DMS153 treated with DMSO at 0.1 percent for 48 hours (cell line): ENCODE data around the gene CCZ1B.
"Not testable (repeated sequence)": the region's sequence is repeated elsewhere in the genome, so short reads cannot be mapped to it uniquely, and the experiment has no call there.

ENCODE experiments used
- DNase-seq: peaks from one replicate; lab custom pipeline; 2025; ENCODE audit not compliant: unreplicated experiment; lab: John Stamatoyannopoulos, UW

Gene CCZ1B

GRCh38 chr7:6826151-6826550 is at the start of gene CCZ1B:
Gene CCZ1B (minus strand): TSS chr7:6826275. CDS start chr7:6826197, 78 bp downstream.
- peak; percentile 72 for DNase-seq

GRCh38 chr7:6875022-6875421 is 48.9 kb upstream of the CCZ1B start:
- not testable (repeated sequence) for DNase-seq

DNA sequence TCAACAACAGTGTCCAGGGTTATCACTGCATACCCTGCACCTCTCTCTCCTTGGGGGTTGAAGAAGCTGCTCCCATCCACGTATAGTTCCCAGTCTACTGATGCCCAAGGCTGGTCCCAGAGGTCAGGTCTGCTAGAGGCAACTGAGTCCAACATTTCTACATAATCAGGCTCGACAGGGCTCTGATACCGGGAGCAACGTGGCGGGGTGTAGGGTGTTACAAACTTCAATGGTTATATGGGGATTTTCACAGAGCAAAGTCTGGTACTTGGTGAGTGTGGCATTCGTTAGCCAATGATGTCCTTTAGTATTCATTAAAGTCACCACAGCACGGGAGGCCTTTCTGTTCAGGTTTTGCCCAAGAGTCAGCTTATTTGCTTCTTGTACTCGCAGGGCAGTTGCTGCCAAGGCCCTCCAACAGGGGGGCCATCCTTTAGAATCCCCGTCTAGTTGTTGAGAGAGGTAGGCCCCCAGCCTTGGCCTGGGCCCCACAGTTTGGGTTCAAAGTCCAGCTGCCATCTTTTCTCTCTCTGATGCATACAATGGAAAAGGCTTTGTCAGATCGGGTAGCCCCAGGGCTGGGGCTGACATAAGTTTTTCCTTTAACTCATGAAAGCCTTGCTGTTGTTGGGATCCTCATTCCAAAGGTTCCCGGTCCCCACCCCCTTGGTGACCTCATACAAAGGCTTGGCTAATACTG is 46.3 kb upstream of the CCZ1B start:
- DNase-seq = not testable (repeated sequence)

DNA sequence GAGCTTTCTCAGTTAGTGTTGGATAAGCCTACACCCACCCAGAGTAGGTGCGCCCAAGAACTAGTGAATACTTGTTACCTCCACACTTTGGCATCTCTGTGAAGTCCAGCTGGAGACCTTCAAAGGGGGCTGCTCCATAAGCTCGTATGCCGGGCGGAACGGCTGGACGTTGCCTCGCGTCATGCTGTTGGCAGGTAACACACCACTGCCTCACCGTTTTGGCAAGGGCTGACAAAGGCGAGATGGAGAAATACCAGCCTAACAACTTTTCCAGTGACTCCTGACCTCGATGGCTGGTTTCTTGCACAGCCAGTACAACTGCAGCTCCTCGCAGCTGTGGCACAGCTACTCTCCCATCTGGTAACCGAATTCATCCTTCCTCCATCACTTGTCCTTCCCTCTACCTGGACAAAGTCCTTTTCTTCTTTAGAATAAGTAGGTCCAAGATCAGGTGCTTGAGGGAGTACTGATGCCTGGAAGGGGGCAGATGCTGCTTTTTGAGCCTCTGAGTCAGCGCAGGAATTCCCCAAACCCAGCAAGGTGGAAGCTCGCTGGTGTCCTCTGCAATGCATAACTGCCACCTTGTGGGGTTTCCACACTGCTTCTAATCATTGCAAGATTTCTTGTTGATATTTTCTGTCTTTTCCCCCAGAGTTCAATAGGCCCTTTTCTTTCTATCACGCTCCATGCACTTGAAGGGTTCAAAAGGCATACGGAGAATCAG is 45.5 kb upstream of the CCZ1B start:
- not testable (repeated sequence) for DNase-seq

DNA sequence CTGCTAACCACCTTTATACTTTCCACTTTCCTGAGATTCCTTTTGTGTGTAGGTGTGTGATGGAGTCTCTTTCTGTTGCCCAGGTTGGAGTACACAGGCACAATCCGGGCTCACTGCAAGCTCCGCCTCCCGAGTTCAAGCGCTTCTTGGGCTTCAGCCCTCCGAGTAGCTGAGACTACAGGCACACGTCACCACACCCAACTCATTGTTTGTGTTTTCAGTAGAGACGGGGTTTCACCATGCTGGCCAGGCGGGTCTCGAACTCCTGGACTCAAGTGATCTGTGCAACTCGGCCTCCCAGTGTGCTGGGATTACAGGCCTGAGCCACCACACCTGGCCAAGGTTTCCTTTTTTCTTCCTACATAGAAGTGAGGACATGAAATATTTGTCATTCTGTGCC is 38.7 kb upstream of the CCZ1B start:
- DNase-seq = not testable (repeated sequence)

- not testable (repeated sequence) for DNase-seq
Measured at GRCh38 chr7:6864188-6864587, 38.1 kb upstream of the CCZ1B start.

- DNase-seq = not testable (repeated sequence)
Measured at GRCh38 chr7:6862876-6863275, 36.8 kb upstream of the CCZ1B start.

GRCh38 chr7:6857721-6858314 is 31.7 kb upstream of the CCZ1B start:
- peak; percentile 26 for DNase-seq

DNA sequence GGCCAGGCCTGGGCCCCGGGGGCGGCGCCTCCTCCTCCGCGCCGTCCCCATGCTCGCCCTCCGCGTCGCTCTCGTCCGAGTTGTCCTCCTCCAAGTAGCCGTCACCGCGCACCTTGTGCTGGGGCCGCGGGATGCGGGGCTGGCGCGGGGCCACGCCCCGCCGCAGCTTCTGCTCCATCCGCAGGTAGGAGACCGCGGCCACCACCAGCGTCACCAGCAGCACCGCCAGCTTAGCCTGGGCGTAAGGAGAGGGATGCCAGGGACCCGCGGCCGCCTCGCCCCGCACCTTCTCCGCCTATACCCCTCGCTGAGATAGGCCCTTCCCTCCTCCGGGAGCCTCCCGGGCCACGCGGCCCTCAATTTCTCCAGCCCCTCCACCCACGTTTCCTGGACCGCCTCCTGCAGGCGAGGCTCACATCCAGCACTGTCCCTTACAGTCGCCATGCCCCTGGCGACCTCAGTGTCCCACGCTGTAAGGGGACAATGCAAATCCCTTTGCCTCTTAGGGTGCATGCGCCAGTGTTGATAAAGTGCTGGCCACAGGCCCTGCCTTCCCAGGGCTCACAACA is 29.6 kb upstream of the CCZ1B start:
- peak; percentile 8 for DNase-seq

- DNase-seq = not testable (repeated sequence)
Measured at GRCh38 chr7:6854747-6855562, 28.9 kb upstream of the CCZ1B start.

GRCh38 chr7:6853681-6854080 is 27.6 kb upstream of the CCZ1B start:
- DNase-seq = not testable (repeated sequence)

DNA sequence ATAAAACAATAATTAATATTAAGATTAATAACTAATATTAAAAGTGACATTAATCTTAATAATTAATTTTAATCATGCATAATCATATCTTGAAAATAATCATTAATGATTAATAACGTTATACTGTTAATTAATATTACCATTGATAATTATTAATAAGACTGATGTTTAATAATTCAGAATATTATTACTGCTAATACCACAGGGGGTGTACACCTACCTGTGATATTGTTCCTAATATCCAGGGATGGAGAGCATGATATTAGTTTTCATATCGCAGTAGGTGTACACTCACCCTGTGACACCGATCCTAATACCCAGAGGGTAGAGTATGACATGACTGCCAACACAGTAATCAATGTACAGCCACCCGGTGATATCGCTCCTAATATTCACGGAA is 23.1 kb upstream of the CCZ1B start:
- not testable (repeated sequence) for DNase-seq

GRCh38 chr7:6847751-6848150 is 21.7 kb upstream of the CCZ1B start:
- not testable (repeated sequence) for DNase-seq

GRCh38 chr7:6845971-6846449 is 19.9 kb upstream of the CCZ1B start:
- not testable (repeated sequence) for DNase-seq

DNA sequence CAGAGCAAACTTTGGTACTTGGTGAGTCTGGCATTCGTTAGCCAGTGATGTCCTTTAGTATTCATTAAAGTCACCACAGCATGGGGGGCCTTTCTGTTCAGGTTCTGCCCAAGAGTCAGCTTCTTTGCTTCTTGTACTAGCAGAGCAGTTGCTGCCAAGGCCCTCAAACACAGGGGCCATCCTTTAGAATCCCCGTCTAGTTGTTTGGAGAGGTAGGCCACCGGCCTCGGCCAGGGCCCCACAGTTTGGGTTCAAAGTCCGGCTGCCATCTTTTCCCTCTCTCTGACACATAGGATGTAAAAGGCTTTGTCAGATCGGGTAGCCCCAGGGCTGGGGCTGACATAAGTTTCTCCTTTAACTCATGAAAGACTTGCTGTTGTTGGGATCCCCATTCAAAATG is 17.6 kb upstream of the CCZ1B start:
- not testable (repeated sequence) for DNase-seq

GRCh38 chr7:6843092-6843491 is 17.0 kb upstream of the CCZ1B start:
- DNase-seq = not testable (repeated sequence)

- not testable (repeated sequence) for DNase-seq
Measured at GRCh38 chr7:6842278-6842921, 16.3 kb upstream of the CCZ1B start.

GRCh38 chr7:6837081-6837480 is 11.0 kb upstream of the CCZ1B start:
- not testable (repeated sequence) for DNase-seq

GRCh38 chr7:6835521-6835920 is 9.4 kb upstream of the CCZ1B start:
- DNase-seq = not testable (repeated sequence)

DNA sequence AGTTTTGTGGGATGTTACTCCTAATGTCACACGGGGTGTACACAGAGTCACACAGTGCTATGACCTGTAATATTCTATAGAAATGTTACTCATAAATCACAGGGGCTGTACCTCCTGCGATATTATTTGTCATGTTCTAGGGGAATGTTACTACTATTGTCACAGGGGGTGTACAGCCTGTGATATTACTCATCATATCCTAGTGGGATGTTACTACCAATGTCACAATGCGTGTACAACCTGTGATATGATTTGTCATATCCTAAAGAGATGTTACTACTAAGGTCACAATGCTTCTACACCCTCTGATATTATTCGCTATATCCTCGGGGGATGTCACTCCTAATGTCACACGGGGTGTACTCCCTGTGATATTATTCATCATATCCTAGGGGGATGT is 7.6 kb upstream of the CCZ1B start:
- no peak for DNase-seq
